ENCODE measurements around the gene STKLD1.
"Not testable (repeated sequence)": the region's sequence is repeated elsewhere in the genome, so short reads cannot be mapped to it uniquely, and the experiment has no call there.

STKLD1 gene

DNA sequence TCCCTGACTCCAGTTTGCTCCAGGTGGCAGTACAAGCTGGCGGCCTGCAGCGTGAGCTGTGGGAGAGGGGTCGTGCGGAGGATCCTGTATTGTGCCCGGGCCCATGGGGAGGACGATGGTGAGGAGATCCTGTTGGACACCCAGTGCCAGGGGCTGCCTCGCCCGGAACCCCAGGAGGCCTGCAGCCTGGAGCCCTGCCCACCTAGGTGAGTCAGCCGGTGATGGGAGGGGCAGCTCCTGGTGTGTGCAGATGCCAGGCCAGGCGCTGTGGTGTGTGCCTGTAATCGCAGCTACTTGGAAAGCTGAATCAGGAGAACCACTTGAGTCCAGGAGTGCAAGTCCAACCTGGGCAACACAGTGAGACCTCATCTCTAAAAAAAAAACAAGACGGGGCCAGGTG lies 73.6 kb downstream of the STKLD1 start:
- no peak for FAIRE-seq

DNA sequence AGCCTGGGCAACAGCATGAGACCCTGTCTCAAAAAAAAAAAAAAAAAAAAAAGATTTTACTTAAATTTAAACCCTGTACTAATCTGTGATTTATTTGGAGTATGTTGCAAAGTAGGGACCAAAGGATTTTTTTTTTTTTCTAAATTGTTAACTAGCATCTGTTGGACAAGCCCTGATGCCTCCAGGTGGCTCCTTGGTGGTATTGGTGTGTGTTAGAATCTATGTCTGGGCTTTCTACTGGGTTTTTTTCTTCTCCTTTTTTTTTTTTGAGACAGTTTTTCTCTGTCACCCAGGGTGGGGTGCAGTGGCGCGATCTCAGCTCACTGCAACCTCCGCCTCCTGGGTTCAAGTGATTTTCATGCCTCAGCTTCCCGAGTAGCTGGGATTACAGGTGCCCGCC lies 75.7 kb downstream of the STKLD1 start:
- not testable (repeated sequence) for FAIRE-seq

DNA sequence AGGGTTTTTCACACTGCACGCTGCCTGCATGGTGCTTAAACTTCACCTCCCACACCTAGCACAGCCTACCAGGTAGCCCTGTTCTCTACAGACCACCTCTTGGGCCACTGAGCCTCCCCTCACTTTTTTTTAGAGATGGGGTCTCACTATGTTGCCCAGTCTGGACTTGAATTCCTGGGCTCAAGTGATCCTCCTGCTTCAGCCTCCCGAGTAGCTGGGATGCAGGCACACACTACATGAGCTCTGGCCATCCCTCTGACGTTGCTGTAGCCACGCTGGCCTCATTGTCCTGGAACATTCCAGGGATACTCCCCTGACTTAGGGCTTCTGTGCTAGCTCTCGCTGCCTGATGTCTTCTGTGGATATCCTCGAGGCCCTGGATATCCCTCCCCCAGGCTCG lies 76.4 kb downstream of the STKLD1 start:
- FAIRE-seq = no peak

DNA sequence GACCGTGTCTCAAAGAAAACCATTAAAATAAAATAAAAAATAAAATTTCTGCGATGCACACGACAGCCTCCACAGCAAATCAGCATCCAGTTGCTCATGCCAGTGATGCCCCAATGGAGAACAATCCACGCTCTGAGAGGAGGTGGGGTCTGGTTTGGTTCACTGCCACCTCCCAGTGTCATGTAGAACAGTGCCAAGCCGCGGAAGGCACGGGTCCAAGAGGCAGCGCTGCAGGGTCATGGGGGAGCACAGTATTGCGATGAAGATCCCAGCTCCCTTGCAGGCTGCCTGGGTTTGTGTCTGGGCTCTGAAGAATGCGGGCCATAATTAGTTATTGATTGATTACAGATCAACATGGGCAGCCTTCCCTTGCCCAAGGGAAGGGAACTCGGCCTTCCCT lies 77.5 kb downstream of the STKLD1 start:
- no peak for FAIRE-seq

DNA sequence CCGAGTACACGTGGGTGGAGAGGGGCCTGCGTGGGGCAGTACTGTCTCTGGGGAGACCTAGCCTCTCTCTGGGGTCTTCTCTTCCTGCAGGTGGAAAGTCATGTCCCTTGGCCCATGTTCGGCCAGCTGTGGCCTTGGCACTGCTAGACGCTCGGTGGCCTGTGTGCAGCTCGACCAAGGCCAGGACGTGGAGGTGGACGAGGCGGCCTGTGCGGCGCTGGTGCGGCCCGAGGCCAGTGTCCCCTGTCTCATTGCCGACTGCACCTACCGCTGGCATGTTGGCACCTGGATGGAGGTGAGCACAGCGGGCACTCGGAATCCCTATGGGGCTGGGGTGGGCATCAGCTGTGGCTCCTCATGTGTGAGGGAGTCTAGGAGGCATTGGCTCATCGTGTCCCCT lies 78.2 kb downstream of the STKLD1 start:
- no peak for FAIRE-seq

DNA sequence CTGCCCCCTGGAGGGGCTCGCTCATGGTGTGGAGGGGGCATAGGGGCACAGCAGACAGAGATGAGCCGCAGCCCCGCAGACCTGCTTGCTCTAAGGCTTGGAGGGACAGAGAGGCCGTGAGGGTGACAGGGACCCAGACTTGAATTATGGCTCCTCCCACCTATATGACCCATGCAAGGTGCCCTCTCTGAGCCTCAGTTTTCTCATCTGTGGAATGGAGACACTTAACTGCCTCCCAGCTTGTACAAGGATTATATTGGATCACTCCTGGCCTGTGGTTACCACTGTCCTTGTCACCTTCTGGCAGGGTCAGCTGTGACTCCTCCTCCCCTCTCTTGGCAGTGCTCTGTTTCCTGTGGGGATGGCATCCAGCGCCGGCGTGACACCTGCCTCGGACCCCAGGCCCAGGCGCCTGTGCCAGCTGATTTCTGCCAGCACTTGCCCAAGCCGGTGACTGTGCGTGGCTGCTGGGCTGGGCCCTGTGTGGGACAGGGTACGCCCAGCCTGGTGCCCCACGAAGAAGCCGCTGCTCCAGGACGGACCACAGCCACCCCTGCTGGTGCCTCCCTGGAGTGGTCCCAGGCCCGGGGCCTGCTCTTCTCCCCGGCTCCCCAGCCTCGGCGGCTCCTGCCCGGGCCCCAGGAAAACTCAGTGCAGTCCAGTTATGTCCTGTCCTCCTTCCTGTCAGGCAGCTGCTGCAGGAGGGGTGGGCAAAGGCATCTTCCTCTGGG lies 78.9 kb downstream of the STKLD1 start:
- FAIRE-seq = no peak

Data from endometrium (tissue), 2 donors.